Smooth muscle cell (in vitro differentiated cells): Measurements from ENCODE around the gene MOCS3. TPM values are rescaled to one million over a fixed set of nuclear protein-coding genes. Genes with fewer than 3 reads are reported as not detected.

ENCODE experiments used
- DNase-seq: peaks from one replicate; lab custom pipeline; 2025; ENCODE audit not compliant: unreplicated experiment; lab: John Stamatoyannopoulos, UW
- H2AFZ ChIP-seq: fragments of 200-600 bp; sonication (generic); 2 replicates; pipeline ENCODE4 v1.6.0; 2016; ENCODE audit warnings: antibody characterized with exemption, low read depth, mild to moderate bottlenecking
- H3F3A ChIP-seq: fragments of 200-600 bp; sonication (generic); 2 replicates; pipeline ENCODE4 v1.6.0; 2017; ENCODE audit warnings: antibody characterized with exemption, low read depth
- H3K27ac ChIP-seq: fragments of 200-600 bp; sonication (generic); 2 replicates; pipeline ENCODE4 v1.5.1; 2016; ENCODE audit warnings: low read depth, mild to moderate bottlenecking
- H3K27me3 ChIP-seq: fragments of 200-600 bp; sonication (generic); 2 replicates; pipeline ENCODE4 v1.6.1; 2016; ENCODE audit warnings: low read depth, mild to moderate bottlenecking
- H3K36me3 ChIP-seq: fragments of 200-600 bp; sonication (generic); 2 replicates; pipeline ENCODE4 v1.5.1; 2016; ENCODE audit warnings: low read depth
- H3K4me1 ChIP-seq: fragments of 200-600 bp; sonication (generic); 2 replicates; pipeline ENCODE4 v1.5.1; 2016; ENCODE audit warnings: low read depth
- H3K4me2 ChIP-seq: fragments of 200-600 bp; sonication (generic); 2 replicates; pipeline ENCODE4 v1.6.0; 2016; ENCODE audit warnings: mild to moderate bottlenecking
- H3K4me3 ChIP-seq: fragments of 200-600 bp; sonication (generic); 2 replicates; pipeline ENCODE4 v1.5.1; 2016; ENCODE audit warnings: mild to moderate bottlenecking
- H3K79me2 ChIP-seq: fragments of 200-600 bp; sonication (generic); 2 replicates; pipeline ENCODE4 v1.6.0; 2016; ENCODE audit warnings: low read depth, mild to moderate bottlenecking
- H3K9ac ChIP-seq: fragments of 200-600 bp; sonication (generic); 2 replicates; pipeline ENCODE4 v1.6.0; 2016; ENCODE audit warnings: low read depth
- H3K9me3 ChIP-seq: fragments of 200-600 bp; sonication (generic); replicated peaks from 2 replicates; pipeline ENCODE4 v1.5.1; 2016; ENCODE audit warnings: low read depth
- H4K20me1 ChIP-seq: fragments of 200-600 bp; sonication (generic); 2 replicates; pipeline ENCODE4 v1.6.0; 2016; ENCODE audit warnings: low read depth
- WGBS: methylation state at CpG from one replicate; pipeline ENCODE4 v1.1.7; 2016; ENCODE audit warnings: low lambda C conversion rate; 5-methylcytosine and 5-hydroxymethylcytosine counted together
- polyA plus RNA-seq: library from polyadenylated mRNA; unstranded; fragments of >200 nt; fragmentation: Nextera tagmentation; extraction: Ambion mirVana; gene quantifications from 2 replicates; pipeline ENCODE4 v1.2.1, GENCODE V29; 2016
- total RNA-seq: library from RNA; depleted of rRNA; stranded (reverse); fragments of >200 nt; gene quantifications from 2 replicates; pipeline ENCODE4 v1.2.3, GENCODE V29; 2014
- TF ChIP-seq, protein P1 (sequence below): fragments of 200-600 bp; sonication (generic); IDR thresholded peaks from 2 replicates; pipeline ENCODE4 v1.5.1; 2017; ENCODE audit warnings: borderline replicate concordance, mild to moderate bottlenecking, antibody characterized with exemption; ENCODE audit not compliant: insufficient read depth, poor library complexity, severe bottlenecking

MOCS3 gene
- total and polyA plus RNA-seq, 2 experiments from 2014 or later = 3.2 to 3.7 TPM

DNA sequence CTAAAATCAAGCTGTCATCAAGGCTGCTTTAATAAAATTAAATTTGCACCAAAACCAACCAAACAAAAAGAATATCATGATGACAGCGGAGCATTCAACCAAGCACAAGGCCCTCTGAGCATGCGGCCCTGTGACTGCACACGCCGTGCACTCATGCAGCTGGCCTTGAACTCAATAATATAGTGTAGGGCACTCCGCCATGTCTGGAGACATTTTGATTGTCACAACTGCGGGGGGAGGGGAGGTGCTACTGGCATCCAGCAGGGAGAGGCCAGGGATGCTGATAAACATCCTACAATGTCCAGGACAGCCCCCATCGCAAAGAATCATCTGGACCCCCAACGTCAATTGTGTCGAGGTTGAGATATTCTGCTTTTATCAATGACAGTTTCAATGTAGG is 9.7 kb downstream of the MOCS3 start:
- no peak for DNase-seq
- Histone ChIP-seq H3K9me3 (no peaks in the 10 kb centered on the region), H3K27me3 (no peaks in the 10 kb centered on the region), H3K9ac (no peak overlapping the region), H2AFZ (no peak overlapping the region), H3K4me2 (no peak overlapping the region), H3K79me2 (no peaks in the 10 kb centered on the region), H3K4me3 (no peak overlapping the region), H3K36me3 (no peaks in the 10 kb centered on the region), H3K4me1 (peaks cover 22% of the 10 kb centered on the region), H3F3A (no peaks in the 10 kb centered on the region), H3K27ac (no peak overlapping the region), H4K20me1 (no peaks in the 10 kb centered on the region)
- WGBS = 90% methylated on average over 9 of the region's 9 CpGs
- TF ChIP-seq, protein P1, sequence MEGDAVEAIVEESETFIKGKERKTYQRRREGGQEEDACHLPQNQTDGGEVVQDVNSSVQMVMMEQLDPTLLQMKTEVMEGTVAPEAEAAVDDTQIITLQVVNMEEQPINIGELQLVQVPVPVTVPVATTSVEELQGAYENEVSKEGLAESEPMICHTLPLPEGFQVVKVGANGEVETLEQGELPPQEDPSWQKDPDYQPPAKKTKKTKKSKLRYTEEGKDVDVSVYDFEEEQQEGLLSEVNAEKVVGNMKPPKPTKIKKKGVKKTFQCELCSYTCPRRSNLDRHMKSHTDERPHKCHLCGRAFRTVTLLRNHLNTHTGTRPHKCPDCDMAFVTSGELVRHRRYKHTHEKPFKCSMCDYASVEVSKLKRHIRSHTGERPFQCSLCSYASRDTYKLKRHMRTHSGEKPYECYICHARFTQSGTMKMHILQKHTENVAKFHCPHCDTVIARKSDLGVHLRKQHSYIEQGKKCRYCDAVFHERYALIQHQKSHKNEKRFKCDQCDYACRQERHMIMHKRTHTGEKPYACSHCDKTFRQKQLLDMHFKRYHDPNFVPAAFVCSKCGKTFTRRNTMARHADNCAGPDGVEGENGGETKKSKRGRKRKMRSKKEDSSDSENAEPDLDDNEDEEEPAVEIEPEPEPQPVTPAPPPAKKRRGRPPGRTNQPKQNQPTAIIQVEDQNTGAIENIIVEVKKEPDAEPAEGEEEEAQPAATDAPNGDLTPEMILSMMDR = no peak

DNA sequence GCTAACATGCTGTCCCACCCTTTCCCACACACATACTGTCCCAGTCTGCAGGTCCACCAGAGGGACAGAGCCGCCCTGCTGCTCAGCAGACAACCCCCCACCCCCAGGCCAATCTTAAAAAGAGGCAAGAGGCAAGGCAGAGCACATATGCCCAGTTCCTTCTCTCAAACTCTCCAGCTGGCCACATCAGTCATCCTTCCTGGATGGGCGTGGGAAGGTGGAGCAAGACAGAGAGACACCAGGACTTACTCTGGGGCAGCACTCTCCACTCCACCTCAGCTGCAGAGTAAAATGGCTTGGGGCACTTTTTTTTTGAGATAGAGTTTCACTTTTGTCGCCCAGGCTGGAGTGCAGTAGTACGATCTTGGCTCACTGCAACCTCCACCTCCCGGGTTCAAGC is 10.8 kb downstream of the MOCS3 start:
- Histone ChIP-seq H3K9ac (no peak overlapping the region), H3K4me3 (no peak overlapping the region), H2AFZ (no peak overlapping the region), H4K20me1 (no peaks in the 10 kb centered on the region), H3K79me2 (no peaks in the 10 kb centered on the region), H3K9me3 (no peaks in the 10 kb centered on the region), H3K27me3 (no peaks in the 10 kb centered on the region), H3K36me3 (no peaks in the 10 kb centered on the region), H3K4me2 (no peak overlapping the region), H3K4me1 (peaks cover 22% of the 10 kb centered on the region), H3K27ac (no peak overlapping the region), H3F3A (no peaks in the 10 kb centered on the region)
- 88% methylated on average over 5 of the region's 5 CpGs for WGBS
- TF ChIP-seq, protein P1 = no peak
- no peak for DNase-seq

DNA sequence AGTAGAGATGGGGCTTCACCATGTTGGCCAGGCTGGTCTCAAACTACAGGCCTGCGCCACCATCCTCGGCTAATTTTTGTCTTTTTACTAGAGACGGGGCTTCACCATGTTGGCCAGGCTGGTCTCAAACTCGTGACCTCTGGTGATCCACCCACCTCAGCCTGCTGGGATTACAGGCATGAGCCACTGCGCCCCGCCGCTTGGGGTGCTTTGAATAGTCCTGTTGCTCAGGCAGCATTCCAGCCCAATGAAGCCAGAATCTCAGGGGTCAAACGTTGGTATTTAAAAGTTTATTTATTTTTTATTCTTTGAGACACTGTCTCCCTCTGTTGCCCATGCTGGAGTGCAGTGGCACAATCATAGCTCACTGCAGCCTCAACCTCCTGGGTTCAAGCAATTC is 11.3 kb downstream of the MOCS3 start:
- Histone ChIP-seq H3K4me2 (no peak overlapping the region), H3K9ac (no peak overlapping the region), H2AFZ (no peak overlapping the region), H4K20me1 (no peaks in the 10 kb centered on the region), H3K27me3 (no peaks in the 10 kb centered on the region), H3K9me3 (no peaks in the 10 kb centered on the region), H3K27ac (no peak overlapping the region), H3F3A (no peaks in the 10 kb centered on the region), H3K36me3 (no peaks in the 10 kb centered on the region), H3K79me2 (no peaks in the 10 kb centered on the region), H3K4me3 (no peak overlapping the region), H3K4me1 (peaks cover 22% of the 10 kb centered on the region)
- 94% methylated on average over 8 of the region's 8 CpGs for WGBS
- TF ChIP-seq, protein P1 = no peak
- no peak for DNase-seq

DNA sequence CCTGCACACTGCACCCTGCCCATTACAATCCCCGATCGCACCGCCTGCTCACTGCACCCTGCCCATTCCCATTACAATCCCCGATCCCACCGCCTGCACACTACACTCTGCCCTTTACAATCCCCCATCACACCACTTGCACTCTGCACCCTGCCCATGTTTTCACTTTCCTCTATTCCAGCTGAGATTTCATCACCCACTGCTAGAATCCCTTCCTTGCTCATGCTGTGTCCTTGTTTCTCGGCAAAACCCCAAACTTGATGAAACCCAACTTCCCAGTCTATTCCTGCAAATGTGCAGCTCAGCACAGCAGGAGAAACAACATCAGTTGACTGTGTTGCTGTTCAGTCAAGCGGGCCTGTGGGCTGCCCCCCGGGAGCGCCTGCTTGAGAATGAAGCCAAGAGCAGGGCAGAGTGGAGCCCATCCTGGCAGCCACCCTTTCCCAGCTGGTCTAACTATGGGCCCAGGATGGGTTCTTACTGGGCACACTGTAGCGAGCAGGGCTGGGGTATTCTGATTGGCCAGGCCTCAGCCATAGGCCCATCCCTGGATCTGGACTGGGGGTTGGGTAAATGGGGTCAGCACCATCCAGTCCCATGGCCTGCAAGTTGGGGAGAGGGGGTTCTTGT is 17.2 kb downstream of the MOCS3 start:
- Histone ChIP-seq H4K20me1 (no peaks in the 10 kb centered on the region), H3K27me3 (no peaks in the 10 kb centered on the region), H3K27ac (no peak overlapping the region), H3K9ac (no peak overlapping the region), H2AFZ (no peak overlapping the region), H3K4me3 (no peak overlapping the region), H3F3A (no peaks in the 10 kb centered on the region), H3K9me3 (no peaks in the 10 kb centered on the region), H3K4me2 (no peak overlapping the region), H3K36me3 (no peaks in the 10 kb centered on the region), H3K4me1 (no peaks in the 10 kb centered on the region), H3K79me2 (no peaks in the 10 kb centered on the region)
- TF ChIP-seq, protein P1 = no peak
- whole genome bisulfite sequencing = 94% methylated on average over 10 of the region's 10 CpGs
- no peak for DNase-seq
